HG03432 (cell line): ENCODE measurements around the gene IL17REL.
"Not testable (repeated sequence)": the region's sequence is repeated elsewhere in the genome, so short reads cannot be mapped to it uniquely, and the experiment has no call there.

Experiments
- ATAC-seq: cut with Tn5 transposase; IDR thresholded peaks from one replicate; pipeline ENCODE4 v1.9.1; 2021; ENCODE audit warnings: mild to moderate bottlenecking, moderate library complexity; ENCODE audit not compliant: unreplicated experiment

Gene IL17REL

DNA sequence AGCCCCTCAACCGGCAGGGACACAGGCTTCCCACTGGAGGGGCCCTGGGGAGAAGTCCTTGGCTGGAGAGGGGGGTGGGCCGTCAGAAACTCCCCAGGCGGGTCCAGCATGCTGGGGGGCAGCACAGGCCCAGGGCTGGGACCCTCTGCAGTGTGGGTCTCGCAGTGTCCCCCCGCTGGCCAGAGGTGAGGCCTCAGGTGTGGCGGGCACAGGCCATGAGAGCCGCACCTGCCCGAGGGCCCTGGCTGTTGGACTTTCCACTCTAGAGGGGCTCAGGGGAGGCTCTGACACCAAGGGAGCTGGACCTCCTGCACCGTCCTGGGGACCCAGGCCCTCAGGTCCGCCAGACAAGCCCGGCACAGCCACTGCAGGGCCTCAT lies 62.7 kb downstream of the IL17REL start:
- ATAC-seq = no peak

DNA sequence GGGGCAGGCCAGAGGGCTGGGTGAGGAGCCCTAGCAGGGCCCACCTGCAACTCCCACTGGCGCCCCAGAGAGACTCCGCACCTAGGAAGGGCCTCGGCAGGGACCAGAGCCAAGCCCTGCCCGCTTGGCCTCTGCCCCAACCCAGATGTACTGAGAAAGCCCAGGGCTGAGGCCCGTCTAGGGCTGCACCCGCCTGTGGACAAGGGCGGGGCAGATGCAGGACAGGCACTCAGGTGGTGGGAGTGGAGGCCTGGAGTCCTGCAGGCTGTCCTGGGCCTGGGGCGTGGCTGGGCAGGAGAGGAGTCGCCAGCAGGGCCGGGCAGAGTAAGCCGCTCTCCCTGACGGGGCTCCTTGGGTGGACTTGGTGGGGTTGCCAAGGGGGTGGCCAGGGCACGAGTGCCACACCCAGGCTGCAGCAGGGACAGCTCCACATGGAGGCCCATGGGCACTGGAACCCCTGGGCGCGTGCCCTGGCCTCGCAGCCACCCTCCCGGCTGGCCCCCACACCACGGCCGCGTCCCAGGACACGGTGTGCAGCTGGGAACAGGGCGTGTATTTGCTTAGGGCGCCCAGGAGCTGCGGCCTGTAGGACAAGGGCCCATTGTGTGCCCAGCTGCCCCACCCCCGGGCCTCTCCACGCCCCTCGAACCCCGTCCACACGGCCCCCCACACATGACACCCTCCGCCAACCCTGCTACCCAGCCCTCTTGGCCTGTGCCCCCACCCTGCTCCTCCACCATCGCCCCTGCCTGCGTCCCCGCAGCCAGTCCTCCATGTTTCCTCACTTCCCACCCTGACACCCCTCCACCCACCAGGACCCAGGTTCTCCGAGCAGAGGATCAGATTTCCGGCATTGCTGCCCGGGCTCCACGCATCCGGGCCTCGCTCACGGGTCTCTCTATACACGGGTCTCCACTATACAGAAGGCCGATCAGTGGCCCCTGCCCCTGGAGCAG lies 63.3 kb downstream of the IL17REL start:
- no peak for ATAC-seq

- no peak for ATAC-seq
Measured at GRCh38 chr22:49948116-49948957, 64.2 kb downstream of the IL17REL start.

DNA sequence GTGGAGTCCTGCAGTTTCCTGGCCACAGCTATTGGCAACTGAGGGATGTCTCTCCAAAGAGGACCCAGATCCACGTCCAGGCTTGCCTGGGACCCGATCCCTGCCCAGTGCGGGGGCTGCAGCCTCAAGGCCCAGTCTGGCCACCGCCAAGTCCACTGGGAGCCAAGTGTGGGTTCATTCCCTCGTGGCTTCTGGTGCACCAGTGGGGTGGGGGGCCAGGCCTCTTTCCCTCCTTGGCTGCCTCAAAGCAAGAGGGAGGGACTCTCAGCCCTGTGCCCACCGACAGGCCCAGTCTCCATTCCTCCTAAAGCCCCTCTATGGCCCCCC lies 65.3 kb downstream of the IL17REL start:
- ATAC-seq = no peak

- ATAC-seq = no peak
Measured at GRCh38 chr22:49946612-49947295, 65.8 kb downstream of the IL17REL start.

GRCh38 chr22:49945042-49945794 lies 67.3 kb downstream of the IL17REL start:
- not testable (repeated sequence) for ATAC-seq
